GM21390 (cell line): ENCODE results near the gene GNA14.
"Not testable (repeated sequence)": the region's sequence is repeated elsewhere in the genome, so short reads cannot be mapped to it uniquely, and the experiment has no call there.

Experiments used
- ATAC-seq: cut with Tn5 transposase; IDR thresholded peaks from one replicate; pipeline ENCODE4 v1.9.1; 2021; ENCODE audit not compliant: unreplicated experiment

GNA14 gene

GRCh38 chr9:77497322-77498198, 150.6 kb downstream of the GNA14 start:
- no peak for ATAC-seq

- no peak for ATAC-seq
Measured at GRCh38 chr9:77495834-77496671, 152.1 kb downstream of the GNA14 start.

DNA sequence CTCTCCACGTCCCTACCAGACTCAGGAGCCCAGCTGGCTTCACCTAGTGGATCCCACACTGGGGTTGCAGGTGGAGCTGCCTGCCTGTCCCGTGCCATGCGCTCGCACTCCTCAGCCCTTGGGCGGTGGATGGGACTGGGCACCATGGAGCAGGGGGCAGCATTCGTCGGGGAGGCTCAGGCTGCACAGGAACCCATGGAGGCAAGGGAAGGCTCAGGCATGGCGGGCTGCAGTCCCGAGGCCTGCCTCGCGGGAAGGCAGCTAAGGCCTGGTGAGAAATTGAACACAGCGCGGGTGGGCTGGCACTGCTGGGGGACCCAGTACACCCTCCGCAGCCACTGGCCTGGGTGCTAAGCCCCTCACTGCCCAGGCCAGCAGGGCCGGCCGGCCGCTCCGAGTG, 157.8 kb downstream of the GNA14 start:
- not testable (repeated sequence) for ATAC-seq

GRCh38 chr9:77489405-77490163, 158.5 kb downstream of the GNA14 start:
- ATAC-seq: not testable (repeated sequence)

DNA sequence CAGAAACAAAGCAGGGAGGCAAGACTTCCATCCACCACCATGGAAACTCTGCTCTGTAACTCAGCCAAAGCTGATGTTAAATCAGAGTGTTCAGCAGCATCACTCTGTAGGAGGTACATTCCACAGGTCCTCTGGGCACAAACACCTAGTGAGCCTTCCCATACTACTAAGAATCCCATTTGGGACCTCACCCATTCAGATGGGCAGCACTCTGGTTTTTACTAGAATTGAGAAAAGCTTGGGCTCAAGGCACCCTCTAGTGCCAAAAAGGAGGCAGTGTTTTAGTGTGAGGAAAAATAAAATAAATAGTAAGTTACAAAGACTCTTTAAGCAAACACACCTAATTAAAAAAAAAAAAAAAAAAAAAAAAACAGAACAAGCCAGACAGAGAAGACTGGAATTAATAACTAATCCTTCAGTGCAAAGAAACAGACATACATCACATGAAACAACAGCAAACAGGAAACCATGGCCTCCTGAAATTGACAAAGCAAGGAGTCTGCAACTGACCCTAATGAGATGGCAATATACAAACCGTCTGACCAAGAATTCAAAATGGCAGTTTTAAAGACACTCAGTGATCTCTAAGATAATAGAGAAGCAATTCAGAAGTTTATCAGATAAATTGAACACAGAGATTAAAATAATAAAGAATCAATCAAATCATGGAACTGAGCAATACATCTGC, 159.5 kb downstream of the GNA14 start:
- no peak for ATAC-seq

- no peak for ATAC-seq
Measured at GRCh38 chr9:77486968-77487367, 161.2 kb downstream of the GNA14 start.

GRCh38 chr9:77486463-77486862, 161.7 kb downstream of the GNA14 start:
- no peak for ATAC-seq

DNA sequence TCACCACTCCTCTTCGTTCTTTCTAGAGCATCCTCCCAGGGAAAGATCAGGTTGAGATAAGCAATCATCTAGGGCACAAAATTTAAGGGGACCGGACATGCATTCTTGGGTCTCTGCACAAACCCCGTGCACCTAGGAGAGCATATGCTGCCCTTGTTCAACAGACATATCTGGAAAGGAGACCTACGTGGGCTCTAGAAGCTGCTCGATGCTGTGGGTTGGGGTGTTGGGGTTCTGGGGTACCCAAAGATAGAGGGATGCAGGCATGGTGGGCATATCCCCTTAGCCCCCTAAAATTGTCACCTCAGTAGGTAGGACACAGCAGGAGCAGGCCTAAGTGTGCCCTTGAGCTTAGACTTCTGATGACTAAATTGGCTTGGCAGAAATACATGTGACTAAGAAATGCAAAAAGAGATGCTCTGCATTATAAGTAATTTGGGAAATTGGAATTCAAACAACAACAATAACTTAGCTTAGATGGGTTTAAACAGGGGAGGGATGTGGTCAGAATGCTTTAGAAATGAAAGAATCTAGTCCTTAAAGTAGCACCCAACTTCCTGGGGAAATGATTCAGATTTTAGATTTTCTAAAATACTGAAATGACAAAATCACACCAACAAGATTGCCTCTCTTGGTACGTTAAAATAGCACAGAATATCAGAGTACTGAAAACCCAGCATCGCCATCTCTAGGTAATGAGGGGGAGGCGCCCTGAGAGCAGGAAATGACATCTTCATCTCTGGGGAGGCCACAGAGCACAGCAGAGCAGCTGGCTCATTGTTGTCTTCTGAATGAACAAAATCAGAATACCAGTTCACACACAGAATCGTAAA, 172.3 kb downstream of the GNA14 start:
- ATAC-seq: peak; percentile 100

DNA sequence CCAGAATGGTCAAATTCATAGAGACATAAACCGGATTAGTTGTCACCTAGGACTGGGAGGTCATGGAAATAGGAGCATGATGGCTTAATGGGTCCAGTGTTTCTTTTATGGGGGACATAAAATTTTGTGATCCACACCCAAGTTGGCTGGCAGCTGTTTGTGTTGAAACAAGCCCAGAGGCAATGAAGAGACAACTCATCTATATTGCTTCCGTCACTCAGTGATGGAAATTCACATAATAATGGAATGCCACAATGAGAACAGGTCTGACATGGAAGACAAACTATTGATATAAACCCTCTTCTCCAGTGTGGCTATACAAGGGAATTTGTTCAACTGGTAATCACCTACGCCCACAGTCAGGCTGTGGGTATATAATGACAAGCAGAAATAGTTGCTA, 173.2 kb downstream of the GNA14 start:
- ATAC-seq: no peak

GRCh38 chr9:77472646-77473045, 175.5 kb downstream of the GNA14 start:
- no peak for ATAC-seq

DNA sequence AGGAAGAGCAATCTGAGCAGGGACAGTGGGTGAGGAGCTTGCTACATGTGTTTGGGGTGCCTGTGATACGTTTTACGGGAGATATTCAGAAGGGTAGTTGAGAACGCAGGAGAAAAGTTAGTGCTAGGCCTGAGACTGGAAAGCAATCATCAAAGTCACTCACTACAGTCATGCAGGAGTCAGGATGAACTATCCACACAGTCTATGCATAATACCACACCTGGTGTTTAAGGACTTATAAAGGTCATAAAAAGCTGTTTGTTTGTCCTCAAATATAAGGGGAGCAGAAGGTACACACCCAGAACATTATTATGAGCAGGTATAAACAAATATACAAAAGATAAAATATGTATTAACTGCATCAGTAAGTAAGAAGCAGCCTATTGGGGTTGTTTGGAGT, 176.6 kb downstream of the GNA14 start:
- no peak for ATAC-seq

DNA sequence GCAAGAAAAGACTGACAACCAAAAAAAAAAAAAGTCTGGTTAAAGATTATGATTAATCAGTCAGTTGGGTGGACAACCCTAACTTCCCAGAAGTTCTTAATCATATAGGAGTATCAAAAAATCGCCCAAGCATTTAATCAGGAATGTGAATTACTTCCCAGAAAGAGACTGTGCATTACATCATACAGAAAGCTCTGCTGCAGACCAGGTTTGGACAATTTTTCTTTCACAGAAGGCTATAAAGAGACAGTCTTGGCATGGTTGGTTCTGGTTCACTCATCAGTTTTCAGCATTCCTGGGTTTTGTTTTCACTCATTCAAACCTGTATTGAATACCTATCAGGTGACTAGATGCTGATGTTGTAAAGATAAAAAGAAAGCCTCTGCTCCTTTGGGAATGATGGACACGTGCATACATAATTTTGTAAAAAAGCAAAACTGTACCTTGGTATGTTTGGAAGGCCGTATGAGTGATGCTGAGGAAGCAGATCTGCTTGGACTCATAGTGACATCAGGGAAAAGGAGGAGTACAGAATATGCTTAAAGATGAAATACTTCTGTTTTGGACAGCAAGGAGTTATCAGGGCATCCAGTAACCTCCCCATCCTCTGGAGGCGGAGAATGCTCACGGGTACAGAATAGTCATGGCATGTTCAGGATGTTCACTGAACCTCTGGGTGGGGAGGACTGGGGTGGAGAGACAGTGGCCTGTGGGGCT, 178.4 kb downstream of the GNA14 start:
- no peak for ATAC-seq

DNA sequence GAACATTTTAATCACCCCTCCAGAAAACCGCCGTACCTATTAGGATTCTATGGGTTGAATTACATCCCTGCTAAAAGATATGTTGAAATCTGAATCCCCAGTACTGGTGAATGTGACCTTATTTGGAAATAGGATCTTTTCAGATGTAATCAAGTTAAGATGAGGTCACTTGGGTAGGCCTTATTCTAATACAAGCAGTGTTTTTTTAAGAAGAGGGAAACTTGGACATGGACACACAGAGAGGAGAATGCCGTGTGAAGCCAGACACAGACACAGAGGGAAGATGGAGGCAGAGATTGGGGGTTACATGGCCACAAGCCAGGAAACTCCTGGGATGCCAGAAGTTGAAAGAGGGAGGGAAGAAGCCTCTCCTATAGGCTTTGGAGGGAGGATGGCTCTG, 183.5 kb downstream of the GNA14 start:
- ATAC-seq: no peak

DNA sequence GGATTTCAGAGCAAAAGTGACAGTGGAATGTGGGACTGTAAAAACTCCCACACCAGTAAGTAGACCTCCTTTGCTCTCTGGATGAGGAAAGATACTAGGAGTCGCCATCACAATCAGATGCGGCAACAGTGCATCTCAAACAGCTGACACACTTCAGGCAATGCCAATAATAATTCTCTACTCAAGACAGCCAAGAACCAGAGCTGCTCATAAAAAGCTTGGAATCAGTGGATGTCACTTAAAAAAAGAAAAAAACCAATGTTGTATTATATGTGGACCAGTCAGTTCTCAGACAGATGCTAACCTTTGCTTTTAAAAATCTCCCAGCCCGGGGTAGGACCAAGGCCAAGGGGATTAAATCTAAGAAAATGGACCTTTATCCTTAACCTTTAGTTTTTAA, 185.0 kb downstream of the GNA14 start:
- no peak for ATAC-seq

- ATAC-seq: no peak
Measured at GRCh38 chr9:77462066-77462465, 186.1 kb downstream of the GNA14 start.

- no peak for ATAC-seq
Measured at GRCh38 chr9:77460938-77461337, 187.2 kb downstream of the GNA14 start.

- peak; percentile 72 for ATAC-seq
Measured at GRCh38 chr9:77457916-77458592, 190.1 kb downstream of the GNA14 start.

DNA sequence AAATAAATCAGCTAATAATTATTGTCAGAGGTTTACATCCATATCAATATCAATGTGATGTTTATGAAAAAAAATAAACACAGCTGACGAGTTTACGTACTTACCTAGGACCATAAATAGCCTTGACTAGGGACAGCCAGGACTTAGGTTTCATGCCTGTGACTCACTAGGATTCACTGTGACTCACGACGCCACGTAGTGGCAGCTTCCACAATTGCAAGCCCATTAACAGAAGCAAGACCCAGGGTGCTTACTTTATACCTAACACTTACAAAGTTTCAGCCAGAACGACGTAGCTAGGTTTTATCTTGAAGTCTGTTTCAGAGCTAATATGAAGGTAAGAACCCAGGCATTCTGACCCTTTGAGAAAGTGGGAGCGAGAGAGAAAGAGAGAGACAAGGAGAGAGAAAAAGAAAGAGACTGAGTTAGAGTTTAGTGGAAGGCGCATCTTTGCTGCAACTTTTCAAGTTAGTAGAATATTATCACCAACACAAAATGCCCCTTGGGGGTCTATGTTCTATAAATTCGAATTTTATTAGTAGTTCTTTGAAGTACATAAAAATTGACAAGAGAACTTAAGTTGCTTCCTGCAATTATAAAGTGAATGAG, 191.2 kb downstream of the GNA14 start:
- peak; percentile 84 for ATAC-seq
